ENCODE results near the gene RHBDD3.

Gene RHBDD3

DNA sequence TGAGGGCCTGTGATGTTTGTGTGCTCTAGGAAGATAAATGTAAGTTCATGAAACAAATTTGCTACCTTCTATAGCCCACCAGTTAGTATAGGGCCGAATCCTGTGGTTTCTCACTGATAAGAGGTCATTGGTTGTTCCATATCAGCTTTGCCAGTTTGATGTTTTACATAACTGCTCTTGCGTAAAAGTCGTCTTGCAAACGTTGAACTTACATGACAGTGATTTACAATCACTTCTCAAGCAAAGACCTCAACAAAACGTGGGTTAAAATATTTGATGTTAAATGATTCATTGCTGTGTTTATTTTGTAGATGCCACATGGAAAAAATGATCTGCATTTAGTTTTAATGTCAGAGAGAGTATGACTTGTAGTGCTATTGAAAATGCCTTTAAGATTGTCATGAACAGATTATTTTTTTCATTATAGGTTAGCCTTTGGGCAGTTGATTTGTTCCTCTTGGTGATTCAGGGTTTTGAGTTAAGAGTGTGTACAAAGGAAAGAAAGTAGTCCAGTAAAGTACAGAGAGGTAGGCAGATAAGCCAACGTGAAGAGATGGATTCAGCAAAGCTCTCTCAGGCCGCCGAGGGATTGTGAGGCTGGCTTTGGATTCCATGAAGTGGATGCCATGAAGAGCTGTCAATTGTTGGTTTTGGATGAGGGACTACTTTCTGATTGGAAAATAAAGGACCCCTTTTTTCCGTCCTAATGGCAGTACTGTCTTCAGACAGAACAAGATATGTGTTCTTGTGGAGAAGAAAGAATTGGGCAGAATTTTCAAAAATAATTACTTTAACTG, 2.9 kb upstream of the RHBDD3 start:
- peak; percentile 10 for DNase-seq (ENCODE audit: low read depth, low spot score)

DNA sequence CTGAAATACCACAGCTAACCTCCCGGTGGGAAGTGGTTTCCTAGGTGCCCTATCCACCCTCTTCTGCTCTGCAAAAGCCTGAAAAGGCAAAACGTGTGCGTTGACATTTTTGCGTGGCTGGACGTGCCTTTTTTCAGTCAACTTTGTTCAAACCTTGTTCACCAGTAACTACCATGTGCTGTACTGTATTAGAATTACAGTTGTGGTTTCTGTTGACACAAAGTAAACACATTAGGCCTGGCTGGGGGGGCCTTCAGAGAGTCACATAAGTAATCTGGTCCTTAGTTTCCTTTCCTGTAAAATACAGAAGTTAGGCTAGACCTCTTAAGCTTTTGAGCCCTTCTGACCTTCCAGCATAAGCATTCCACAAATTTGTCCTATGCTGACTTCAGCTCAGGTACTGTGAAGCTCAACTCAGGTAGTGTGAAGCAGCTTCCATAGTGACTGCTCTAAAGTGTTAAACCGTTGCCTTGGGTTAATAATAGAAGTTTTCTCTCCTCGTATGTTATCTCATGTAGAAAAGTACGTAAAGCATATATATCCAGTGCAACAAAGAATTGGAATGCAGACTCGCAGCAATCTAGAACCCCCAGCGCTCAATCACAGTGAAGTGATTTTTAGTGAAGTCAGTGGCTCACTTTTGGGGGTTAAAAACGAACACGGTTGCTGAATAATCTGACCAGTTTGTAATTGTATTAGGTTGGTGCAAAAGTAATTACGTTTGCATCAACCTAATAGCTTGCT, 2.1 kb upstream of the RHBDD3 start:
- DNase-seq (ENCODE audit: low read depth, low spot score): no peak

More for the DNA sequence above, 2.9 kb upstream of the RHBDD3 start:
- H3K27ac ChIP-seq: no peak overlapping the region

DNA sequence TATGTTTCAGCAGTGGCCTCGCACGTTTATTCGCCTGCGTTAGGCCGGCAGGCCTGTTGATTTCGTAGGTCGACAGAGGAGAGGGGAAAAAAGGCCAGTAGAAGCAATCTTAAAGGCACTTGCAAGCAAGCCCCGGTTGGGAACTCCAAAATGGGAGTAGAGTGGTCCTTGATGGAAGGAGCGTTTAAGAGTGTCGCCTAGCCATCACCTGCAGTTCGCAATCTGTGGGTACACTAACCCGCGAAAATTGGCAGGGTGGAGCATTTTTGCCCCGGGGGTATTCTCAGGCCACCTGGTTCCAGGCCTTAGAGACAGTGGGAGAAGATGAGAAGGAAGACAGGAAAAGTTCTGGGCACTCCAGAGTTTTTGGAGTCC, 1.4 kb upstream of the RHBDD3 start:
- DNase-seq (ENCODE audit: low read depth, low spot score): no peak

More for the DNA sequence above, 2.1 kb upstream of the RHBDD3 start:
- H3K27ac ChIP-seq: peak overlapping the region; percentile 76

DNA sequence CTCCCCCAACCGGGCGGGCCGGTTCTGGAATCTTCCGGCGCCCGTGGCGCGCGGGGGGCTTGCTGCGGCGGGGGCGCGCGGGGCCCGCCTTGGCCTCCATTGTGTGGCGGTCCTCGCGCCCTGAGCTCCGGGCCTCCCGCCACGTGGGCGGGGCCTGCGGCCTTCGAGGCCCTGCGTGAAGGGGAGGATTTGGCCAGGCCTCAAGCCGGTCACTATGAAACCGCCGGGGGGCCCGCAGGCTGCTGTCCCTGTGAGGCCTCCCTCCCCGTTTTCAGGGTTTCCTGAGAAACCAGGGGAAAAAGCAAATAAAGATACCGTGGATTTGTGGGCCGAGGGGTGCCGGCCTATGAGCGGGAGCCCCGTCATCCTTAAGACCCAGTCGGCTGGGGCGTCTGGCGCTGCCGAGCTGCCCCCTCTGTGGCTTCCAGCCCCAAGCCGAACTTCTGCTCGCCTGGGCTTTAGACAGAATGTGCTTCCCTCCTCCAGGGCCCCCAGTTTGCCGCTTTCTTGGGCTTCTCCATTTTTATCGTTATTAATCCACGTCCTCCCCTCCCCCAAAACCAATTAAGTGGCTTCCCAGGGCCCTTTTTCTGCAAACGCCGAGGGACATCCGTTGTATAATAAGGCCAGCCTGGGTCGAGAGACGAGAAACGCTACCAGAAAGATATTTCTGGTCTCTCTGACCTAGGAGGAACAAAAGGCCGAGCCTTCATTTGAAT, 889 bp upstream of the RHBDD3 start:
- DNase-seq (ENCODE audit: low read depth, low spot score): no peak
- peak overlapping the region; percentile 76 for H3K27ac ChIP-seq

More for the DNA sequence above, 1.4 kb upstream of the RHBDD3 start:
- peak overlapping the region; percentile 76 for H3K27ac ChIP-seq

DNA sequence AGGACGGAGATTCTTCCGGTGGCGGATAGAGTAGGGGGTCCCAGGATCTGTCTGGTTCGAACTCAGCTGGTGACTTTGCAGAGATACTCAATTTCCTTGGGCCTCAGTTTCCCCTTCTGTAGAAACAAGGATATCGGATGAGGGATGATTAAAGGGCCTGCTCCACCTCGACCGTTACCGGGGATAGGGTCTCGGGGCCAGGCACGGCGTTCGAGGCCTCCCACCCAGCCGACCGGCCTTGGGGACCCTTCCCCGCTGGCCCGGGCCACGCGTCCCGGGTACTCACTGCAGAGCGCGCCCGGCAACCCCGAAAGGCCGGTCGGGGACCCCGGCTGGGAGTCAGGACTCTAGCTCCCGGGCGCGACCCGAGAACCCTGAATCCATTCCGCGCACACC, 321 bp downstream of the RHBDD3 start:
- no peak for DNase-seq (ENCODE audit: low read depth, low spot score)
- peak overlapping the region; percentile 76 for H3K27ac ChIP-seq

DNA sequence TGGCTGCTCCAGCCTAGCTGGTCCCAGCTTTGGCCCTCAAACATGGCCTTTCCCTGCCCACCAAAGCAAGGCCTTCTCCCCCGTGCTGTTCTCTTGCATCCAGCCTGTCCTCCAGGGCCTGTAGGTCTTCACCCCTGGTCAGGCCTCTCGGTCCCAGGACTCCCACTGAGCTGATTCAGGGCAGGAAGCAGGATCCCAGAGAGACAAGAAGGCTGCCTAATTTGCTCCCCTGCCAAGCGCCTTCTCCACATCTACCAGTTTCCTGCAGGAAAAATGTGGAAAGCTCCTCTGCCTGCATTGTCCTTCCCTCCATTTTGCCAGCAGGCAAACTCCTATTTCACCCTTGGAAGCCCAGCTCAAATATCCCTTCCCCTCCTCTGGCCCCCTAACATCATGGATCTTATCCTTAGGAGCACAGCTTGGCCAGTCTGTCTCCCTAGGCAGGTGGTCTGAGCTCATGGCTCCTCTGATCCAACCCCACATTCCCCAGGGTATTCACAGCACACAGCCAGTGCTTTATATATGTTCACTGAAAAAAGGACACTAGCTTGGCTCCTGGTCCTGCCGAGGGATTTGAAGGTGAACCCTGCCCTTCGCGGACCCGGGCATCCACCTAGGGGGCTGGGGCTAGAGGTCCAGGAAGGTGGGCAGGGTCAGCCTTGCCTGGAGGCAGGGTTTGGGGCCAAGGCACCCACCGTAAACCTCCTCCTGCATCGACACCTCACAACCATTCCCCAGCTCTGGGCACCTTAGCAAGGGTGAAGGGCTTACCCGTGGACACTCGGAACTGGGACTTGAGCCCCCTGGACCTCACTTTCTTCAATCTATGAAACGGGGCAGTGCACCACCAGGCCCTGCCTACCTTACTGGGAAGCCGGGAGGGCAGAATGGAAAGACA, 968 bp downstream of the RHBDD3 start:
- peak overlapping the region; percentile 76 for H3K27ac ChIP-seq
- DNase-seq (ENCODE audit: low read depth, low spot score): no peak

DNA sequence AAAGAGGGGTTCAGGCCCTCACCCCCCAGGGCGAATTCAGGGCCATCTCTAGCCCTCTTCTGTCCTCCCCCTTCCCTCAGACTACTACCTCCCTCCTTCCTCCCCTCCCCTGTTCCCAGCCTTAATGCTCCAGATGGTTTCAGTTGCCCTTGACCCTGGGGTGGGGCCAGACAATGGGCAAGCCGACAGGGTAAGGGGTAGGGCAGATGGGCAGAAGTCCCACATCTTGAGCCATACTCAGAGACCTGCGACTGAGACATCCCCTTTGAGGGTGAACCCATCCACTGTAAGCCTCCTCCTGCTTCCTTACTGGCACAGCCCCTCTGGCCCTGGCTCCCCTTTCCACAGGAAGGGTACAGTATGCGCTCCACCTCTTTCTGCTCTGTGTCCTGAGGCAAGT, 1.9 kb downstream of the RHBDD3 start:
- no peak overlapping the region for H3K27ac ChIP-seq
- no peak for DNase-seq (ENCODE audit: low read depth, low spot score)

DNA sequence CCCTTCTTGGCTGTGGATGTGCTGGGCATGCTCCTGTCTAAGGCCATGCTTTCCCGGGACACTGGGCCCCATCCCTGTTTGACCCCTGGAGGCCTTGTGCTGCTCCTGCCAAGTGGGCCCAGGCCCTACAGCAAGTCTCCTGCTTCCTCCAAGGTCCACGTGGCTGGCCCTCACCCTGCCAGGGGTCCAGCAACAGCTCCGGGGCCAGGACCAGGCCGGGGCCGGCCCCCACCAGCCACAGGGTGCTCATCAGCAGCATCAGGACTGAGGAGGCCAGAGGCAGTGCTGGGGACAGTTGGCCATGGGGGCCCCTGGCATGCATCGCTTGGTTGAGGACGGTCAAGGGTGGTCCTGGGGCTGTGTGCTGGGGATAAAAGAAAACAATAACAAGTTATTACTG, 2.5 kb downstream of the RHBDD3 start:
- H3K27ac ChIP-seq: no peak overlapping the region
- no peak for DNase-seq (ENCODE audit: low read depth, low spot score)

DNA sequence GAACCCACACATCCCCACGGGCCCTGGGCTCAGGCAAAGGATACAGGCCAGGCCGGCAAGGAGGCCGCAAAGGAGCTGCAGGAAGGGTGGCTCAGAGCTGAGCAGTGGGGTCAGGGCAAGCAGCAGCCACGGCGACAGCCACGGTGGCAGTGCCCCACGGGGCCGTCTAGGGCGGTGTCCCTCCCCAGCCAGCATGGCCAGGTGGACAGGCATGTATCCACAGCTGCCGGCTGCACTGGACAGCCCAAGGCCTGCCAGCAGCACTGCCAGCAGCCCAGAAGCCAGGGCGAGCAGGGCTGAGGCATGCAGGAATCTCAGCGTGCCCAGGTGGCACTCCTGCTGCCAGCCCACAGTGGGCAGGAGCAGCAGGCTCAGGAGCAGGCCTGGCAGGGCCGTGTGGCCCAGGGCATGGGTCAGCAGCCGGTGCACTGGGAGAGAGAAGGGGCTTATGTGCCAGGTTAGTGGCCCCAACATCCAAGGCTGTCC, 3.9 kb downstream of the RHBDD3 start:
- H3K27ac ChIP-seq: no peak overlapping the region
- no peak for DNase-seq (ENCODE audit: low read depth, low spot score)

DNA sequence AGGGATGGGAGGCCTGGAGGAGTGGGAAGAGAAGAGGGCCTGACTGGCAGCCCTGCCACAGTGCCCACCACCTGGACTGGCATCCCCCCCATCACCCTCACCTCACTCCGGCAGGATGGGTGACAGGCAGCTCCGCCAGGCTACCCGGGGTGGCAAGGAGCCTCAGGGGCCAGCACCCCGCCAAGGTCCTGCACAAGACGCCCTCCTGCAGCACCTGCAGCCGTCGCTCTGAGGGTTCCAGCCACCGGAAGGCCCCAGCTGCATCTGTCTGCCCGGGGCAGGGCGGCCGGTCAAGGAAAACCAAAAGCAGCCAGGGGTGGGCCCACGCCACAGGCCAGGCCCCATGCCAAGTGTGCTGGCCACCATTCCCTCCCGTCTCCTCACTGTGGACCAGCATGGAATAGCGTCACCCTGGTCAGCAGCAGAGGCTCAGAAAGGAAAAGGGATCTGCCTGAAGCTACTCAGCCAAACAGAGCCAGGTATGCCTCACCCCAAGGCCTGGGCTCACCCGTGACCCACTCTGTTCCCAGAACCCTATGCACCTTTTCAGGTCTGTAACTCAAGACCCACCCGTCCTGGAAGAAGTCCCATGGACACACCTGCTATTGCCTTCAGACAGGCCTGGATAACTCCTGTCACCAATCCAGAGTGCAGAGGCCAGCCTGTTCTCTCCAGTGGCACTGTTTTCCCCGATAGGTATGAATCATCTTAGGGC, 7.0 kb downstream of the RHBDD3 start:
- H3K27ac ChIP-seq: no peak overlapping the region
- no peak for DNase-seq (ENCODE audit: low read depth, low spot score)

DNA sequence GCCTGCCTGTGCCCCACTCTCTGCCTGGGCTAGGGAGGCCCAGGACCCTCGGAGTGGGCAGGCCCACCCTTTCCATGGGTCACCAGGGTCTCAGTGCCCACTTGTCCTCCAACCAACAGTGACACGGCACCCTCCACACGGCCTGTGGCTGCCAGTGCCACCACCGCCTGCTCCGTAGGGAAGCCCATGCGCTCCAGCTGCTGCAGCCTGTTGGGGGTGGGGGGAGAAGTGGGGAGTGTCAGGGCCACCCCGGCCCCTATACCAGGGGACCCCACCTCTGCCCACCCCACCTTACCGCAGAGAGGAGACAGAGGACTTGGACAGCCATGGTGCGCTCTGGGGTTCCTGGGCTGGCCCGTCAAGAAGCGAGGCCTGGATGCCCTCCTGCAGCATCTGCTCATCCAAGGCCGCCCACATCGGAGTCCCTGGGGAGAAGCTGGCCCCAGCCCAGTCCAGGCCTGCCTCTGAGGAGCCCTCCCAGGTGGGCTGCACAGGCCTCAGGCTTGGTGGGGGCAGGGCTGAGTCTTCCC, 7.7 kb downstream of the RHBDD3 start:
- no peak overlapping the region for H3K27ac ChIP-seq
- no peak for DNase-seq (ENCODE audit: low read depth, low spot score)

DNA sequence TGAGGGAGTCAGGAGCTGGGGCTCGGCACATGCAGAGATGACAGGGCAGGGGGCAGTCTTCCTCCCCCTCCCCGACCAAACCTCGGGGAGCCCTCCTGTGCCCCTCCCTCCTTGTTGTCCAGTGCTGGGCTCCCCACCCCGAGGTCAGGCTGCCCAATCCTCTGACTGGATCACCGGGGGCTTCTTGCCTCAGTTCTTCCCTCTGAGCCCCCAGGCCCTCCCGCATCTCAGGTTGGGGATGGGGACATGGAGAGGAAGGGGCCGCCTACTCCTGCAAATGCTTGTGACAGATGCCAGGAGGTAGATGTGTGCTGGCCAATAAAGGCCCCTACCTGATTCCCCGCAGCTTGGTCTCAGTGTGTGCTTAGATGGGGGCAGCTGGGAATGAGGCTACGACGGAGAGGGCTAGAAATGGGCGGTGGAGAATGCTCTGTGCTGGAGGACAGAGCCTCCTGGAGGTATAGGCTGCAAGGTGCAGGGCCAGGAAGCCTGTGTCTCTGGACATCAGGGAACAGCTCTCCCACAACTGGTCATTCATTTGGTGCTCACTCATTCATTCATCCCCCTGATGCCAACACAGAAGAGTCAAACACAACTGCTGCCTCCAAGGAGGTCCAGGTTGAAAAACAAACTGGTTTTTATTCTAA, 8.4 kb downstream of the RHBDD3 start:
- DNase-seq (ENCODE audit: low read depth, low spot score): no peak
- no peak overlapping the region for H3K27ac ChIP-seq

DNA sequence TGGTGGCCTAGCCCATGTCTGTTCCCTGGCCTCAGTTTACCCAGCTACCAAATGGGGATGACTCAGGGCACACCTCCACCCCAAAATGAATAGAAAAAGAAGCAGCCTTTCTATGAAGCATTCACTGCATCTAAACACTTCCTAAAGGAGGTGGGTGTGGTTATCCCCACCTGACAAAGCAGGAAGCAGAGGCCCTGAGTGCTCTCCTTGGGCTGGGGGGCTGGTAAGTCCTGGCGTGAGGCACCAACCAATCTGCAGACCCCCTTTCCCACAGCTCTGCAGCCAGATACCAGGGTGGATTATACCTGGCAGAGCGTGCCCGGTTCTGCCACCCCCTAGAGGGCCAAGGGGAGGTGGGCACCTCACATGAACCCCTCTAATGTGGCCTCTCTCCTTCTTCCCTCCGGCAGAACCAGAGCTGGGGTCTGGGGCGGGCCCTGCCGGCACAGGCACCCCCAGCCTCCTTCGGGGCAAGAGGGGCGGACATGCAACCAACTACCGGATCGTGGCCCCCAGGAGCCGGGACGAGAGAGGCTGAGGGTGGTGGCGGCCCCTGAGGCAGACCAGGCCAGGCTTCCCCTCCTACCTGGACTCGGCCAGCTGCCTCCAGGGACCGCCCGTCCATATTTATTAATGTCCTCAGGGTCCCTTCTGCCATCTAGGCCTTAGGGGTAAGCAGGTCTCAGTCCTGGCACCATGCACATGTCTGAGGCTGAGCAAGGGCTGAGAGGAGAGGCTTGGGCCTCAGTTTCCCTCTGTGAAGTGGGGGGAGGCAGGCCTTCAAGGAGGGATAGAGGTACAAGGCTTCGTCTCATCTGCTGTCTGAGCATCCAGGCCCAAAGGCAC, 9.2 kb downstream of the RHBDD3 start:
- DNase-seq (ENCODE audit: low read depth, low spot score): no peak
- H3K27ac ChIP-seq: no peak overlapping the region

DNA sequence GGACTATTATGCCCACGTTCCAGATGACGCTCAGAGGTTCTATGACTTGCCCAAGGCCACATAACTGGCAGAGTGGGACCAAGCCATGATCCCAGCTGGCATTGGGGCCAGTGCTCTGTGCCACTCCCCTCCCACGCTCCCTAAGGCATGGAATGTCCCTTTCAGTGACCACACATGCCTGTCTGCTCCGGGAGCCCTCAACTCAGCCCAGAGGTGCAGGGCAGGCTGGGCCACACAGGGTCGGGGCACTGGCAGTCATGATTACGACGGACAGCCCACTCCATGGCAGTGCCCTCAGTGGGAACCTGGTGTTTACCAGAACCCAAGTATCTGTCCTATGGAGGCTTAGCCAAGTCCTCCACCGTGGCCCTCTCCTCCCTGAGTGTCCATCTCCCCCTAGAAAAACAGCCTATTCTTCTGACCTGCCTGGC, 10.0 kb downstream of the RHBDD3 start:
- no peak overlapping the region for H3K27ac ChIP-seq
- no peak for DNase-seq (ENCODE audit: low read depth, low spot score)

DNA sequence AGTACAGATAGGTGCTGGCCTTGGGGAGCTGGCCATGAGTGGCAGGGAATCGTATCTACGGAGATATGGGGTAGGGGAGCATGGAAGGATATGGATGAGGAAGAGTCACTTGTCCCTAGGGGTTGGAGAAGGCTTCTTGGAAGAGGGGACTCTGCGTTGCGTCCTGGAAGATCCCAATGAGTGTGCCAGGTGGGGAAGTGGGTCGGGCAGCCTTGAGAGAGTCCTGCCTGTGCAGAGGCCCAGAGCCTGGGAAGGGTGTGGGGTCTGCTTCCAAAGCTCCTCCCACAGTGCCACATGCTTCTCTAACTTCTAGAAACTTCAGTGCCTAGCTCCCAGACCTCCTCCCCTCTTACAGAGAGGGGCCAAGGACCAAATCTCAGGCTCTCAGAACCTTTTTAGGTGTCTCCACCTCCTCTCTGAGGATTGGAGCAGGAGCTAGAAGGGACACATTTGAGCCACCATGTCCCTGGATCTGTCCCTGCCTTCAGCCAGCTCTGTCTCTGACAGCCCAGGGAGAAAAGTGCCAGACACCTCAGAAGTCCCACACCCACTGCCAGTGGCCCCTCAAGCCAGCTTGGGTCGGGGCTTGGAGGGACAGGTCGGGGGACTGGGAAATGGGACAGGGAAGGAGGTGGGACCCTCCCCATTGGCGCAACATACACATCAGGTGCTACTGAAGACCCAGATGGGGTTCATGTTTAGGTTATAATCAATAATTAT, 11.0 kb downstream of the RHBDD3 start:
- no peak overlapping the region for H3K27ac ChIP-seq
- no peak for DNase-seq (ENCODE audit: low read depth, low spot score)

DNA sequence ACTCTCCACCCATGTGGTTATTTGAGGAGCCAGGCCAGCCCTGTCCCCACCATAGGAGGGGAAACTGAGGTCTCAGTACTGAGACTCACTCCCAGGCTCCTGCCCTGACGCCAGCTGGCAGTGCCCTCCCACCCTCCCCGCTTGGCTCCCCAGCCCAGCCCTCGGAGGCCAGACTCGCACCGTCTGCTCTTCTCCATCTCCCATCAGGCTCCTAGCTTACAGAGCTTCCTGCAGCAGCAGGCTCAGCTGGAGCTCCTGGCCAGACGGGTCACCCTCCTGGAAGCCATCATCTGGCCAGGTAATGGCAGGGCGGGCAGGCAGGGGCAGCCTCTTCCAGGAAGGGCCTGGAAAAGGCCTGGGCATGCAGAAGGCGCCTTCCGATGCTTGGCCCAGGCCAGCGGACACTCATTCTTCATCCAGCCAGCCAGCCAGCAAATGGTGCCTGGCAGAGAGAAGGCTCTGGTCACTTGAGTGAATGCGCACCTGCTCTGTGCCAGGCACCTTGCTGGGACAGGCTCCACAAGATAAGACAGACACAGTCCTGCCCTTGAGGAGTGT, 12.6 kb downstream of the RHBDD3 start:
- DNase-seq (ENCODE audit: low read depth, low spot score): no peak

DNA sequence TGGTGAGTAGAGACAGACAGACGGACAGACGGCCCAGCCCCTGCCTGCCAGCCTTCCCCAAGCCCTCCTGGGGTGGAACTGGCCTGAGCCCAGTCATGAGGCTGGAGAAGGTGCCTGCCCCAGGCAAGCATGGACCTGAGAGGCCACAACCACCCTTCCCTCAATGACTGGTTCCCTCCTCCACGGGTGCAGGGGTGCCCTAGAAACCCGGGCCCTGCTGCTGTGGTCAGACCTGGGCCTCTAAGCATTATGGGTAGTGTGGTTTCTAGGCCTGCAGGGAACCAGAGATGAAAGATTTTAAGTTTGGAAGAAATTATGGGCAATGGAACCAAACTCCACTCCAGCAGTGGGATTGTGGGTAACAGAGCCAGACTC, 13.5 kb downstream of the RHBDD3 start:
- no peak for DNase-seq (ENCODE audit: low read depth, low spot score)
- no peak overlapping the region for H3K27ac ChIP-seq

More for the DNA sequence above, 12.6 kb downstream of the RHBDD3 start:
- H3K27ac ChIP-seq: no peak overlapping the region

Data from epithelial cell of prostate (primary cell).